Left renal pelvis (tissue), 4 donors: Measurements from ENCODE around the gene CCDC87. TPM values are rescaled to one million over a fixed set of nuclear protein-coding genes. Genes with fewer than 3 reads are reported as not detected.

ENCODE experiments used
- polyA plus RNA-seq, 4 donors: library from polyadenylated mRNA; unstranded; fragments of 120-200 nt; gene quantifications; one replicate each; pipeline ENCODE4 v1.2.1, GENCODE V29; 2013; ENCODE audit not compliant: insufficient read length in 4 of 4

Gene CCDC87
- polyA plus RNA-seq, 4 donors: 0.23 to 0.50 (median 0.28) TPM

Other genes starting within 250 kb of the CCDC87 start
- gene BRMS1, start 248.0 kb downstream of the CCDC87 start, polyA plus RNA-seq: 10 to 100 TPM; 15.3 to 36.1 (median 29.9) TPM
- gene B4GAT1, start 245.4 kb downstream of the CCDC87 start, polyA plus RNA-seq: 10 to 100 TPM; 49.2 to 53.2 (median 50.5) TPM
- gene SLC29A2, start 221.3 kb downstream of the CCDC87 start, polyA plus RNA-seq: 10 to 100 TPM in 3 of 4 donors, 1 to 10 TPM in 1; 2.8 to 29.9 (median 17.9) TPM
- under 1 TPM; 0.19 to 0.57 (median 0.42) TPM for gene NPAS4, start 172.0 kb downstream of the CCDC87 start, polyA plus RNA-seq
- gene MRPL11, start 154.2 kb downstream of the CCDC87 start, polyA plus RNA-seq: 10 to 100 TPM; 56.8 to 82.2 (median 72.2) TPM
- 1 to 10 TPM; 4.8 to 6.9 (median 6.1) TPM for gene PELI3, start 126.2 kb downstream of the CCDC87 start, polyA plus RNA-seq
- gene DPP3, start 112.6 kb downstream of the CCDC87 start, polyA plus RNA-seq: 10 to 100 TPM in 3 of 4 donors, 1 to 10 TPM in 1; 7.7 to 22.6 (median 20.6) TPM
- 10 to 100 TPM; 36.5 to 96.9 (median 70.8) TPM for gene BBS1, start 82.4 kb downstream of the CCDC87 start, polyA plus RNA-seq
- gene ZDHHC24, start 47.0 kb downstream of the CCDC87 start, polyA plus RNA-seq: 1 to 10 TPM; 5.9 to 9.8 (median 7.5) TPM
- gene ACTN3, start 46.2 kb downstream of the CCDC87 start, polyA plus RNA-seq: under 1 TPM; 0.27 to 0.52 (median 0.48) TPM
- 100 to 1,000 TPM in 3 of 4 donors, 10 to 100 TPM in 1; 93.0 to 112 (median 104) TPM for gene CTSF, start 24.5 kb downstream of the CCDC87 start, polyA plus RNA-seq
- 10 to 100 TPM; 41.5 to 77.0 (median 48.4) TPM for gene CCS, start 122 bp upstream of the CCDC87 start, polyA plus RNA-seq
- gene RBM14, start 23.6 kb upstream of the CCDC87 start, polyA plus RNA-seq: 10 to 100 TPM; 50.9 to 94.3 (median 64.1) TPM
- gene RBM4, start 45.6 kb upstream of the CCDC87 start, polyA plus RNA-seq: 100 to 1,000 TPM; 173 to 257 (median 252) TPM
- gene RBM4B, start 84.8 kb upstream of the CCDC87 start, polyA plus RNA-seq: 10 to 100 TPM; 63.3 to 81.4 (median 63.9) TPM
- 10 to 100 TPM in 3 of 4 donors, 1 to 10 TPM in 1; 9.2 to 75.2 (median 50.7) TPM for gene SPTBN2, start 136.2 kb upstream of the CCDC87 start, polyA plus RNA-seq